ENCODE data around the gene GAB3. TPM values are rescaled to one million over a fixed set of nuclear protein-coding genes. Genes with fewer than 3 reads are reported as not detected.

Gene GAB3
- total and polyA plus RNA-seq, 2 of the 4 experiments (the other 2 are of a cell fraction): 2.2 to 3.7 TPM

GRCh38 chrX:154655346-154655745 is 95.5 kb downstream of the GAB3 start:
- H3K9me3 ChIP-seq (ENCODE audit: control insufficient read depth, insufficient read depth, low read length): peaks cover 3% of the 10 kb centered on the region
- H3K4ac ChIP-seq (ENCODE audit: low read depth, low read length): no peak overlapping the region
- no peak overlapping the region for H2AFZ ChIP-seq (replicated peaks; ENCODE audit: low read length, poor library complexity)
- ChIA-PET POLR2A (ENCODE audit: unreplicated experiment) (no interaction called here), CTCF (no interaction called here)
- 35% methylated on average over 6 of the region's 6 CpGs; no CpG with 5 or more reads in 1 of the 2 experiments for WGBS, 2 experiments (ENCODE audit: extremely low coverage in 2 of 2, insufficient read length in 1 of 2)
- H4K91ac ChIP-seq (ENCODE audit: insufficient read depth, low read depth, low read length): no peak overlapping the region
- H4K8ac ChIP-seq (ENCODE audit: low read depth in 2 of 2, low read length in 2 of 2): no peak overlapping the region
- intact Hi-C loops (cut with micrococcal nuclease): no loop called here
- H3K9ac ChIP-seq (ENCODE audit: low read depth, low read length): no peak overlapping the region
- H4K5ac ChIP-seq (ENCODE audit: low read depth, low read length): no peak overlapping the region
- H3K27ac ChIP-seq (ENCODE audit: insufficient read depth, low read length): no peak overlapping the region
- no peak overlapping the region for H3K18ac ChIP-seq (ENCODE audit: low read depth, low read length)
- no peaks in the 10 kb centered on the region for H3K79me1 ChIP-seq (ENCODE audit: low read depth in 1 of 2, low read length in 2 of 2)
- H3K9me1 ChIP-seq (ENCODE audit: insufficient read depth, low read length): no peaks in the 10 kb centered on the region
- no peak for DNase-seq
- no peak overlapping the region for H3K14ac ChIP-seq (replicated peaks; ENCODE audit: low read depth, low read length)
- no peaks in the 10 kb centered on the region for H3K36me3 ChIP-seq (ENCODE audit: control insufficient read depth, insufficient read depth, low read length)
- no peak overlapping the region for H3K4me2 ChIP-seq (ENCODE audit: low read depth, low read length)
- dilution Hi-C loops (cut with HindIII; ENCODE audit: low sequenced_read_pairs, unreplicated experiment): no loop called here
- no peak overlapping the region for H2BK20ac ChIP-seq (ENCODE audit: low read depth, low read length)
- H3K23ac ChIP-seq (ENCODE audit: low read depth, low read length): no peak overlapping the region
- H3K56ac ChIP-seq (ENCODE audit: extremely low read depth, insufficient read depth, low read length): no peak overlapping the region
- H2AK9ac ChIP-seq (replicated peaks; ENCODE audit: low read depth, low read length, poor library complexity): no peak overlapping the region
- no peak overlapping the region for H2BK120ac ChIP-seq (ENCODE audit: low read depth, low read length)
- no peak overlapping the region for H2BK5ac ChIP-seq (ENCODE audit: low read depth, low read length, poor library complexity, severe bottlenecking)
- H3K4me1 ChIP-seq (ENCODE audit: control insufficient read depth, insufficient read depth, low read length): no peaks in the 10 kb centered on the region
- H4K20me1 ChIP-seq (ENCODE audit: insufficient read depth, low read length): no peaks in the 10 kb centered on the region
- no peak for ATAC-seq (ENCODE audit: low read depth)
- no peak overlapping the region for H3K4me3 ChIP-seq (ENCODE audit: insufficient read depth, low read depth, low read length)
- in situ Hi-C loops (cut with MboI; ENCODE audit: low sequenced_read_pairs): no loop called here
- H2AK5ac ChIP-seq (ENCODE audit: low read depth, low read length): no peak overlapping the region
- TF ChIP-seq, protein P1, sequence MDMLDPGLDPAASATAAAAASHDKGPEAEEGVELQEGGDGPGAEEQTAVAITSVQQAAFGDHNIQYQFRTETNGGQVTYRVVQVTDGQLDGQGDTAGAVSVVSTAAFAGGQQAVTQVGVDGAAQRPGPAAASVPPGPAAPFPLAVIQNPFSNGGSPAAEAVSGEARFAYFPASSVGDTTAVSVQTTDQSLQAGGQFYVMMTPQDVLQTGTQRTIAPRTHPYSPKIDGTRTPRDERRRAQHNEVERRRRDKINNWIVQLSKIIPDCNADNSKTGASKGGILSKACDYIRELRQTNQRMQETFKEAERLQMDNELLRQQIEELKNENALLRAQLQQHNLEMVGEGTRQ (IDR thresholded peaks at IDR 0.05; ENCODE audit: low read depth, low read length): no peak
- TF ChIP-seq BHLHE40 (IDR thresholded peaks at IDR 0.05; ENCODE audit: low read depth, low read length): no peak
- TF ChIP-seq CEBPB (IDR thresholded peaks at IDR 0.05; ENCODE audit: low read depth, low read length): no peak
- no peak for TF ChIP-seq POLR2A (IDR thresholded peaks at IDR 0.05; ENCODE audit: low read depth, low read length)
- TF ChIP-seq, protein P2, sequence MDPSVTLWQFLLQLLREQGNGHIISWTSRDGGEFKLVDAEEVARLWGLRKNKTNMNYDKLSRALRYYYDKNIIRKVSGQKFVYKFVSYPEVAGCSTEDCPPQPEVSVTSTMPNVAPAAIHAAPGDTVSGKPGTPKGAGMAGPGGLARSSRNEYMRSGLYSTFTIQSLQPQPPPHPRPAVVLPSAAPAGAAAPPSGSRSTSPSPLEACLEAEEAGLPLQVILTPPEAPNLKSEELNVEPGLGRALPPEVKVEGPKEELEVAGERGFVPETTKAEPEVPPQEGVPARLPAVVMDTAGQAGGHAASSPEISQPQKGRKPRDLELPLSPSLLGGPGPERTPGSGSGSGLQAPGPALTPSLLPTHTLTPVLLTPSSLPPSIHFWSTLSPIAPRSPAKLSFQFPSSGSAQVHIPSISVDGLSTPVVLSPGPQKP (IDR thresholded peaks at IDR 0.05; ENCODE audit: borderline replicate concordance, low read depth, low read length): no peak
- no peak for TF ChIP-seq MAZ (IDR thresholded peaks at IDR 0.05; ENCODE audit: borderline replicate concordance, low read depth, low read length)
- no peak for TF ChIP-seq RAD21 (IDR thresholded peaks at IDR 0.05; ENCODE audit: low read length)
- TF ChIP-seq MAFK (IDR thresholded peaks at IDR 0.05; ENCODE audit: low read depth, low read length): no peak
- no peak for TF ChIP-seq CTCF (conservative IDR thresholded peaks at IDR 0.05; ENCODE audit: low read depth, low read length)
- TF ChIP-seq RCOR1 (IDR thresholded peaks at IDR 0.05; ENCODE audit: insufficient replicate concordance, low read length): no peak
- no peak for TF ChIP-seq NFE2L2 (IDR thresholded peaks at IDR 0.05; ENCODE audit: low read depth, low read length)
- TF ChIP-seq SMC3 (IDR thresholded peaks at IDR 0.05; ENCODE audit: low read depth, low read length): no peak
- TF ChIP-seq MXI1 (IDR thresholded peaks at IDR 0.05; ENCODE audit: borderline replicate concordance, low read depth, low read length): no peak
- no peak for TF ChIP-seq RFX5 (IDR thresholded peaks at IDR 0.05; ENCODE audit: low read depth, low read length)
- TF ChIP-seq FOS (IDR thresholded peaks at IDR 0.05; ENCODE audit: low read depth, low read length): no peak
- TF ChIP-seq CHD1 (IDR thresholded peaks at IDR 0.05; ENCODE audit: low read depth, low read length): no peak
- H3K27me3 ChIP-seq (ENCODE audit: control insufficient read depth, insufficient read depth, low read length): peaks cover 1% of the 10 kb centered on the region; the same call in 1 of the 2 replicates
- BruUV-seq (replicated peaks): no TSS peak
- no peak overlapping the region for H2BK15ac ChIP-seq (ENCODE audit: low read depth, low read length)
